Measurements from ENCODE around the gene KRTAP6-1. TPM values are rescaled to one million over a fixed set of nuclear protein-coding genes. Genes with fewer than 3 reads are reported as not detected.

Gene KRTAP6-1
- total RNA-seq, 1 donor from 2014 or later, result not detected

DNA sequence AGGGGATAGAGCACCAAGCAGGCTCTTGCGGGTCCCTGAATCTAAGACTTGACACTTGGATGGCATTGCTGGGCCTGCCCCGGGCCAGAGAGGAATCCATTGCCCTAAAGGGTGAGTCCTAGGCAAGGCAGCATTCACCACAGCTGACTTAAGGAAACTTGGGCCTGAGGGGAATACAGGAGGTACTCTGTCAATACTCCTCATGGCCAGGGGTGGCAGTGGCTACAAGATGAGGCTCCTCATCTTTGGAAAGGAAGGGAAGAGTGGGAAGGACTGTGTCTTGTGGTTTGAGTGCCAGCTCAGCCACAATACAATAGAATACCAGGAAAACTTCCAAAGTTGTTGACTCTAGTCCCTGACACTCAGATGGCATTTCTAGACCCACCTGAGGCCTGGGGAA, 7.8 kb downstream of the KRTAP6-1 start:
- H3K4me1 Mint-ChIP-seq (ENCODE audit: low read depth), result no peaks in the 10 kb centered on the region
- no peak overlapping the region for H3K27ac Mint-ChIP-seq
- H3K36me3 Mint-ChIP-seq (ENCODE audit: insufficient read depth), result no peaks in the 10 kb centered on the region
- TF ChIP-seq, protein P1, sequence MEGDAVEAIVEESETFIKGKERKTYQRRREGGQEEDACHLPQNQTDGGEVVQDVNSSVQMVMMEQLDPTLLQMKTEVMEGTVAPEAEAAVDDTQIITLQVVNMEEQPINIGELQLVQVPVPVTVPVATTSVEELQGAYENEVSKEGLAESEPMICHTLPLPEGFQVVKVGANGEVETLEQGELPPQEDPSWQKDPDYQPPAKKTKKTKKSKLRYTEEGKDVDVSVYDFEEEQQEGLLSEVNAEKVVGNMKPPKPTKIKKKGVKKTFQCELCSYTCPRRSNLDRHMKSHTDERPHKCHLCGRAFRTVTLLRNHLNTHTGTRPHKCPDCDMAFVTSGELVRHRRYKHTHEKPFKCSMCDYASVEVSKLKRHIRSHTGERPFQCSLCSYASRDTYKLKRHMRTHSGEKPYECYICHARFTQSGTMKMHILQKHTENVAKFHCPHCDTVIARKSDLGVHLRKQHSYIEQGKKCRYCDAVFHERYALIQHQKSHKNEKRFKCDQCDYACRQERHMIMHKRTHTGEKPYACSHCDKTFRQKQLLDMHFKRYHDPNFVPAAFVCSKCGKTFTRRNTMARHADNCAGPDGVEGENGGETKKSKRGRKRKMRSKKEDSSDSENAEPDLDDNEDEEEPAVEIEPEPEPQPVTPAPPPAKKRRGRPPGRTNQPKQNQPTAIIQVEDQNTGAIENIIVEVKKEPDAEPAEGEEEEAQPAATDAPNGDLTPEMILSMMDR (IDR thresholded peaks at IDR 0.05; ENCODE audit: unreplicated experiment), result no peak
- H3K27me3 Mint-ChIP-seq, result no peaks in the 10 kb centered on the region
- no peak overlapping the region for H3K4me3 Mint-ChIP-seq (ENCODE audit: low read depth)
- no peak for DNase-seq (ENCODE audit: low spot score, unreplicated experiment)
- peaks cover 37% of the 10 kb centered on the region for H3K9me3 Mint-ChIP-seq (ENCODE audit: low read depth)

- Mint-ChIP-seq H3K27ac (no peak within 1 kb of the TSS), H3K4me3 (ENCODE audit: low read depth) (no peak within 1 kb of the TSS), H3K27me3 (no peaks in the 10 kb centered on the region), H3K9me3 (ENCODE audit: low read depth) (peaks cover 22% of the 10 kb centered on the region), H3K4me1 (ENCODE audit: low read depth) (no peaks in the 10 kb centered on the region), H3K36me3 (ENCODE audit: insufficient read depth) (peaks cover 2% of the 10 kb centered on the region)
- TF ChIP-seq, protein P1 (IDR thresholded peaks at IDR 0.05; ENCODE audit: unreplicated experiment), result no peak
- no peak for DNase-seq (ENCODE audit: low spot score, unreplicated experiment)
Observed at GRCh38 chr21:30600787-30601186, 12.9 kb downstream of the KRTAP6-1 start, which contains the start of gene KRTAP22-1. Gene KRTAP22-1, plus strand, starts transcription at chr21:30601087.

GRCh38 chr21:30598802-30599201, 14.9 kb downstream of the KRTAP6-1 start, which contains the start of gene KRTAP6-2:
Gene KRTAP6-2, minus strand, starts transcription at chr21:30598902. Its CDS starts 28 bp downstream, at chr21:30598874.
- H3K36me3 Mint-ChIP-seq (ENCODE audit: insufficient read depth), result peaks cover 2% of the 10 kb centered on the region
- H3K4me3 Mint-ChIP-seq (ENCODE audit: low read depth), result no peak within 1 kb of the TSS
- TF ChIP-seq, protein P1 (IDR thresholded peaks at IDR 0.05; ENCODE audit: unreplicated experiment), result no peak
- no peak for DNase-seq (ENCODE audit: low spot score, unreplicated experiment)
- no peaks in the 10 kb centered on the region for H3K4me1 Mint-ChIP-seq (ENCODE audit: low read depth)
- no peak within 1 kb of the TSS for H3K27ac Mint-ChIP-seq
- peaks cover 20% of the 10 kb centered on the region for H3K9me3 Mint-ChIP-seq (ENCODE audit: low read depth)
- no peaks in the 10 kb centered on the region for H3K27me3 Mint-ChIP-seq

- TF ChIP-seq, protein P1 (IDR thresholded peaks at IDR 0.05; ENCODE audit: unreplicated experiment), result no peak
- Mint-ChIP-seq H3K36me3 (ENCODE audit: insufficient read depth) (peaks cover 2% of the 10 kb centered on the region), H3K9me3 (ENCODE audit: low read depth) (peaks cover 16% of the 10 kb centered on the region), H3K27me3 (no peaks in the 10 kb centered on the region), H3K4me1 (ENCODE audit: low read depth) (no peaks in the 10 kb centered on the region), H3K4me3 (ENCODE audit: low read depth) (no peak within 1 kb of the TSS), H3K27ac (no peak within 1 kb of the TSS)
- DNase-seq (ENCODE audit: low spot score, unreplicated experiment), result no peak
Observed at GRCh38 chr21:30592140-30592539, 21.6 kb downstream of the KRTAP6-1 start, which contains the start of gene KRTAP6-3. Gene KRTAP6-3, plus strand, starts transcription at chr21:30592440. Its CDS starts 6 bp downstream, at chr21:30592446.

GRCh38 chr21:30590297-30590696, 23.4 kb downstream of the KRTAP6-1 start, which contains the start of gene KRTAP22-2:
Gene KRTAP22-2, minus strand, starts transcription at chr21:30590397.
- no peak within 1 kb of the TSS for H3K27ac Mint-ChIP-seq
- peaks cover 14% of the 10 kb centered on the region for H3K9me3 Mint-ChIP-seq (ENCODE audit: low read depth)
- H3K36me3 Mint-ChIP-seq (ENCODE audit: insufficient read depth), result no peaks in the 10 kb centered on the region
- H3K4me1 Mint-ChIP-seq (ENCODE audit: low read depth), result no peaks in the 10 kb centered on the region
- no peaks in the 10 kb centered on the region for H3K27me3 Mint-ChIP-seq
- TF ChIP-seq, protein P1 (IDR thresholded peaks at IDR 0.05; ENCODE audit: unreplicated experiment), result no peak
- DNase-seq (ENCODE audit: low spot score, unreplicated experiment), result no peak
- no peak within 1 kb of the TSS for H3K4me3 Mint-ChIP-seq (ENCODE audit: low read depth)

Data from progenitor cell of endocrine pancreas (in vitro differentiated cells).